Nephron progenitor cell (in vitro differentiated cells): Measurements from ENCODE around the gene SLC10A2.

Source experiments
- DNase-seq: peaks from one replicate; pipeline ENCODE4 v3.0.0; 2021
- H3K27ac Mint-ChIP-seq: 2 replicates; pipeline ENCODE4 v1.8.0; 2021; ENCODE audit warnings: mild to moderate bottlenecking, moderate library complexity, mixed read lengths
- H3K27me3 Mint-ChIP-seq: 2 replicates; pipeline ENCODE4 v1.8.0; 2021; ENCODE audit warnings: mild to moderate bottlenecking, low read depth, mixed read lengths; ENCODE audit not compliant: poor library complexity
- H3K36me3 Mint-ChIP-seq: 2 replicates; pipeline ENCODE4 v1.8.0; 2021; ENCODE audit warnings: low read depth, mixed read lengths
- H3K4me1 Mint-ChIP-seq: 2 replicates; pipeline ENCODE4 v1.8.0; 2021; ENCODE audit warnings: mixed read lengths
- H3K4me3 Mint-ChIP-seq: 2 replicates; pipeline ENCODE4 v1.8.0; 2021; ENCODE audit warnings: mild to moderate bottlenecking, moderate library complexity, mixed read lengths
- H3K9me3 Mint-ChIP-seq: 2 replicates; pipeline ENCODE4 v1.8.0; 2021; ENCODE audit warnings: mild to moderate bottlenecking, moderate library complexity, mixed read lengths
- TF ChIP-seq, protein P1 (sequence below): fragments of 200-600 bp; sonication (generic); IDR thresholded peaks from 2 replicates; pipeline ENCODE4 v1.5.0; 2021; ENCODE audit warnings: antibody characterized with exemption

The SLC10A2 gene

GRCh38 chr13:103087275-103087674 is 21.1 kb upstream of the SLC10A2 start:
- H3K4me1 Mint-ChIP-seq, result no peaks in the 10 kb centered on the region
- H3K9me3 Mint-ChIP-seq, result peaks cover 20% of the 10 kb centered on the region
- H3K27ac Mint-ChIP-seq, result no peak overlapping the region
- H3K4me3 Mint-ChIP-seq, result no peak overlapping the region
- TF ChIP-seq, protein P1, sequence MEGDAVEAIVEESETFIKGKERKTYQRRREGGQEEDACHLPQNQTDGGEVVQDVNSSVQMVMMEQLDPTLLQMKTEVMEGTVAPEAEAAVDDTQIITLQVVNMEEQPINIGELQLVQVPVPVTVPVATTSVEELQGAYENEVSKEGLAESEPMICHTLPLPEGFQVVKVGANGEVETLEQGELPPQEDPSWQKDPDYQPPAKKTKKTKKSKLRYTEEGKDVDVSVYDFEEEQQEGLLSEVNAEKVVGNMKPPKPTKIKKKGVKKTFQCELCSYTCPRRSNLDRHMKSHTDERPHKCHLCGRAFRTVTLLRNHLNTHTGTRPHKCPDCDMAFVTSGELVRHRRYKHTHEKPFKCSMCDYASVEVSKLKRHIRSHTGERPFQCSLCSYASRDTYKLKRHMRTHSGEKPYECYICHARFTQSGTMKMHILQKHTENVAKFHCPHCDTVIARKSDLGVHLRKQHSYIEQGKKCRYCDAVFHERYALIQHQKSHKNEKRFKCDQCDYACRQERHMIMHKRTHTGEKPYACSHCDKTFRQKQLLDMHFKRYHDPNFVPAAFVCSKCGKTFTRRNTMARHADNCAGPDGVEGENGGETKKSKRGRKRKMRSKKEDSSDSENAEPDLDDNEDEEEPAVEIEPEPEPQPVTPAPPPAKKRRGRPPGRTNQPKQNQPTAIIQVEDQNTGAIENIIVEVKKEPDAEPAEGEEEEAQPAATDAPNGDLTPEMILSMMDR, result no peak
- DNase-seq, result no peak
- peaks cover 3% of the 10 kb centered on the region for H3K27me3 Mint-ChIP-seq
- H3K36me3 Mint-ChIP-seq, result no peaks in the 10 kb centered on the region

- H3K9me3 Mint-ChIP-seq, result no peaks in the 10 kb centered on the region
- no peaks in the 10 kb centered on the region for H3K36me3 Mint-ChIP-seq
- no peak for DNase-seq
Measured at GRCh38 chr13:103081435-103081834, 15.2 kb upstream of the SLC10A2 start.

GRCh38 chr13:103078158-103078557 is 11.9 kb upstream of the SLC10A2 start:
- Mint-ChIP-seq H3K27me3 (no peaks in the 10 kb centered on the region), H3K27ac (no peak overlapping the region), H3K36me3 (no peaks in the 10 kb centered on the region), H3K9me3 (no peaks in the 10 kb centered on the region), H3K4me1 (no peaks in the 10 kb centered on the region), H3K4me3 (no peak overlapping the region)
- TF ChIP-seq, protein P1, result no peak
- DNase-seq, result no peak

More at GRCh38 chr13:103081435-103081834, 15.2 kb upstream of the SLC10A2 start:
- H3K4me1 Mint-ChIP-seq, result no peaks in the 10 kb centered on the region
- TF ChIP-seq, protein P1, result no peak
- no peak overlapping the region for H3K4me3 Mint-ChIP-seq
- H3K27ac Mint-ChIP-seq, result no peak overlapping the region
- H3K27me3 Mint-ChIP-seq, result no peaks in the 10 kb centered on the region

GRCh38 chr13:103068836-103069235 is 2.6 kb upstream of the SLC10A2 start:
- Mint-ChIP-seq H3K4me1 (peaks cover 16% of the 10 kb centered on the region), H3K4me3 (no peak overlapping the region), H3K27ac (peak overlapping the region; percentile 32), H3K9me3 (no peaks in the 10 kb centered on the region), H3K36me3 (no peaks in the 10 kb centered on the region), H3K27me3 (peaks cover 3% of the 10 kb centered on the region)
- TF ChIP-seq, protein P1, result no peak
- no peak for DNase-seq

GRCh38 chr13:103067751-103068555 is 1.7 kb upstream of the SLC10A2 start:
- Mint-ChIP-seq H3K9me3 (no peaks in the 10 kb centered on the region), H3K4me1 (peaks cover 16% of the 10 kb centered on the region), H3K27ac (peak overlapping the region; percentile 32), H3K27me3 (peaks cover 3% of the 10 kb centered on the region), H3K36me3 (no peaks in the 10 kb centered on the region), H3K4me3 (no peak overlapping the region)
- DNase-seq, result no peak
- TF ChIP-seq, protein P1, result no peak

DNA sequence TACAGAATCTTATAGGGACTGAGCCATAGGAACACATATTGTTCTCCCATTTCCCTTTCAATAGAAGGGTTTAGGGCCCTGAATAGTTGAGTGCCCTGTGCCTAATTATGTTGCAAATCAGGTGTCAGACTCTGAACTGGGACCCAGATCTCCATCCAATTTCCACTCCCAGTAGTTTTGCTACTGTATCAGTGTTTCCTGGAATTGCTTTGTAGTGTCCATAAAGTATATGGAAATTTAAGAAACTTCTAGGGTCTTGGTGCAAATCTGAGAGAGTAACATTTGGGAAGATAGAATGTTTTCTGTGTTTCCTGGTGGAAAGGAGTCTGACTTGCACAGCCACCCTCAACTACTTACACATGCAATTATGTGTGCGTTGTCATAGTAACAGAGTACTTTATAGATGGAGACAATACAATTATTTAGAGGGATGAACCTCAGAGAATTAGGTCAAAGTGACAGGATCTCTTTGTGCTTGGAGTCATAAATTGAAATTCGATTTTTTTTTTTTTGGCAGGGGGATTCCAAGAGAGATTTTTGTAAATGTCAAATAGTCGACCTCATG is 646 bp upstream of the SLC10A2 start:
- Mint-ChIP-seq H3K27ac (no peak overlapping the region), H3K27me3 (peaks cover 3% of the 10 kb centered on the region), H3K36me3 (no peaks in the 10 kb centered on the region), H3K9me3 (no peaks in the 10 kb centered on the region), H3K4me3 (no peak overlapping the region), H3K4me1 (peaks cover 16% of the 10 kb centered on the region)
- TF ChIP-seq, protein P1, result no peak
- DNase-seq, result no peak
